GM12872 (cell line): ENCODE measurements around the gene FBXW5.

Source experiments
- CTCF ChIP-seq: IDR thresholded peaks from 3 replicates; pipeline ENCODE4 v1.5.1; 2011; ENCODE audit warnings: low read depth, mild to moderate bottlenecking, low read length, moderate library complexity; ENCODE audit not compliant: insufficient read depth

Gene FBXW5

GRCh38 chr9:136937186-136938001 is 7.1 kb downstream of the FBXW5 start:
- TF ChIP-seq CTCF: no peak

- TF ChIP-seq CTCF: no peak
Measured at GRCh38 chr9:136936645-136937170, 7.8 kb downstream of the FBXW5 start.

GRCh38 chr9:136935651-136936050 is 8.9 kb downstream of the FBXW5 start:
- no peak for TF ChIP-seq CTCF

- TF ChIP-seq CTCF: no peak
Measured at GRCh38 chr9:136934277-136934676, 10.3 kb downstream of the FBXW5 start.

GRCh38 chr9:136931611-136932130 is 12.9 kb downstream of the FBXW5 start:
- TF ChIP-seq CTCF: no peak

- TF ChIP-seq CTCF: no peak
Measured at GRCh38 chr9:136930014-136930413, 14.5 kb downstream of the FBXW5 start.

- no peak for TF ChIP-seq CTCF
Measured at GRCh38 chr9:136928591-136928990, 15.9 kb downstream of the FBXW5 start.
